ENCODE measurements around the gene SEMA3D. TPM values are rescaled to one million over a fixed set of nuclear protein-coding genes. Genes with fewer than 3 reads are reported as not detected.

SEMA3D gene
- total RNA-seq, 2 donors from 2014 or later, result not detected

DNA sequence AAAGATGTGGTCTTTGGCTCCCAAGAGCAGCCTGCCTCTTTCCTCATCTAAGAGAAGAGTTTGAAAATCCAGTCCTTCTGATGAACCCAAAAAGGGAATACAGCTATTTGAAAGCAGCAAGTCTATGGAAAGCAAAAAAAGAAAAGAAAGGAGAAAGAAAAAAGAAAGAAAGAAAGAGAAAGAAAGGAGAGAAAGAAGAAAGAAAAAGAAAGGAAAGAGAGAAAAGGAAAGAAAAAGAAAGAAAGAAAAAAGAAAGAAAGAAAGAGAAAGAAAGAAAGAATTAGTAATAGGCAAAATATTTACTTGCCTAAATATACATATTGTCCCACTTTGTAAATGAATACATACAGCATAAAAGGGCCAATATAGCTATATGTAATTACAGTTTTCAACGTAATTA lies 89.0 kb downstream of the SEMA3D start:
- Mint-ChIP-seq H3K36me3 (peaks cover 4% of the 10 kb centered on the region), H3K27ac (no peak overlapping the region), H3K4me1 (ENCODE audit: low read depth in 2 of 2) (no peaks in the 10 kb centered on the region), H3K27me3 (no peaks in the 10 kb centered on the region), H3K4me3 (no peak overlapping the region), H3K9me3 (peaks cover 6% of the 10 kb centered on the region)
- DNase-seq (ENCODE audit: low spot score), result no peak
- no peak for ATAC-seq

DNA sequence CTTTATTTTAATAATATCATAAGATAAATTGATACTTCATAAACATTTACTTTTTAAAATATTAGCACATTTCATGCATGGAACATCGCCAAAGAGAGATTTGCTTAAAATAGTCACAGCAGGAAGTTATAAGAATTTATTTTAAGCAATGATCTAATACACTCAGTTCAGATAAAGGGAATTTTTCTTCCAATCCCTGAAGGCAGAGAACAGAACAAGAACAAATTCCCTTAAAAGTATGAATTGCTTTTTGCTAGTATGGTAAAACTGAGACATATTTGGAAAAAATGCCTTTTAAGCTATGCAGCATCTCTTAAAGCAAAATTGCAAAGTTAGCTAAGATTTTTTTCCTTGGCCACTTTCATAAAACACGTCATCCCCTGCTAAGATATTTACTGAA lies 91.0 kb downstream of the SEMA3D start:
- no peak for ATAC-seq
- peaks cover 4% of the 10 kb centered on the region for H3K36me3 Mint-ChIP-seq
- H3K4me1 Mint-ChIP-seq (ENCODE audit: low read depth in 2 of 2), result no peaks in the 10 kb centered on the region
- H3K9me3 Mint-ChIP-seq, result peaks cover 8% of the 10 kb centered on the region
- no peak overlapping the region for H3K27ac Mint-ChIP-seq
- no peak for DNase-seq (ENCODE audit: low spot score)
- no peaks in the 10 kb centered on the region for H3K27me3 Mint-ChIP-seq
- H3K4me3 Mint-ChIP-seq, result no peak overlapping the region

DNA sequence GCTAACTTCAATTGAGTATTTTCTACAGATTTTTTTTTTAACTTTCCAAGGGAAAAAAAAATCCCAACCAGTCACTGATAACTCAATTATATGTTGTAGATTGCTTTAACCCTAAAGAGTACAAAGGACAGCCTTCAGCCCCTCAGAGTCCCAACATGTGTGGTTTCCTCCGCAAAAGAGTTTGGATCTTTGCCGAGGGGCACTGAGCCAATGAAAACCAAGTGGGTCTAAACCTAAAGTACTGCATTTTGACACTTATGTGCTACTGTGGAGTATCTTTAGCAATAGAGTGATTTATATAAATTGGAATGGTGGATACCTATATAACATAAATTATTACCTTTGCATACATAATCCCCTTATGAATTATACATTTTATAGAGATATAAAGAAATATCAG lies 91.5 kb downstream of the SEMA3D start:
- peaks cover 4% of the 10 kb centered on the region for H3K36me3 Mint-ChIP-seq
- no peaks in the 10 kb centered on the region for H3K27me3 Mint-ChIP-seq
- H3K27ac Mint-ChIP-seq, result no peak overlapping the region
- H3K4me3 Mint-ChIP-seq, result no peak overlapping the region
- ATAC-seq (no peak), DNase-seq (ENCODE audit: low spot score) (no peak)
- peaks cover 10% of the 10 kb centered on the region for H3K9me3 Mint-ChIP-seq
- no peaks in the 10 kb centered on the region for H3K4me1 Mint-ChIP-seq (ENCODE audit: low read depth in 2 of 2)

DNA sequence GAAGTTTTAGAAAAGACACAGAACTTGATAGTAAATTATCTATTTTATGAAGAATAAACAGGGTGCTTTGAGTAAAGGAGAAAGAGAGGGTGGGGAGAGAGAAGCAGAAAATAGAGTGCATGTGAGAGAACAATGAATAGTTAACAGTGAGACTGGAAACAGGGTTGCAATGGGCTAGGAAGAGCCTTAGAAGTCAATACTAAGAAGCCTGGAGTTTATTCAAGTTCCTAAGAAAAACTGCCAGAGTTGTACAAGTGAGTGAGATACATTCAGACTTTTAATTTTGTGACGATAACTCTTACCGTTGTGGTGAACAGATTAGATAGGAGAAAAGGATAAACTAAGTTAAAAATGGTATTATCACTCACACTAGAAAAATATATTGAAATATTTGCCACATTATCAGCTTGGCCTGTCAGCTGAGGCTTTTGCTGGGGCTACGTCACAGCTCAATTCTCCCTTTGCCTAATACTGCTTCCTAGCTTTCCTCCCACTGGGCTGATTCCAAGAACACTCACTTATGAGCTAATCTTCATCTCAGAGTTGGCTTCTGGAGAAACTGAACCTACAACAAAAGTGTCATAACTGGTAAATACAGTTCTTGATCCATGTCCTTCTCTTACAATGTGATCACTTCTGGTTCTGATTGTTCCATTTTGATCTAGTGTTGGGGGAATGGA lies 92.7 kb downstream of the SEMA3D start:
- H3K27ac Mint-ChIP-seq, result no peak overlapping the region
- H3K9me3 Mint-ChIP-seq, result peaks cover 10% of the 10 kb centered on the region
- no peak for DNase-seq (ENCODE audit: low spot score)
- ATAC-seq, result no peak
- no peaks in the 10 kb centered on the region for H3K27me3 Mint-ChIP-seq
- H3K4me1 Mint-ChIP-seq (ENCODE audit: low read depth in 2 of 2), result no peaks in the 10 kb centered on the region
- H3K36me3 Mint-ChIP-seq, result peaks cover 4% of the 10 kb centered on the region
- H3K4me3 Mint-ChIP-seq, result no peak overlapping the region

DNA sequence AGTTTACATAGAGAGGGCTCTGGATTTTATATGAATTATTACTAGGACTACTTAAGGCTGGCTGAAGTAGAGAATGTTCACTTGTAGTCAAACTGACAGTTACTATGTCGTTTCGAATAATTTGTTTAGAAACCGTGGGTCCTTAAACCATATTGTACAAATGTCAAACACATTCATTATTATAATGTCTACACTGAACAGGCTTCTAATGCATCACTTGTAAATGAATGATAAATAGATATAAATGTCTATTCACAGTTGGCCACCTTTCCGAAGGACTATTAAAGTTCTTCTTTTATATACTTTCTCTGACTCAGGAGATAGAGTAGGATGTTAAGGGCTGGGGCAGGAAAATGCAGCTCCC lies 95.3 kb downstream of the SEMA3D start:
- Mint-ChIP-seq H3K4me1 (ENCODE audit: low read depth in 2 of 2) (no peaks in the 10 kb centered on the region), H3K9me3 (peaks cover 7% of the 10 kb centered on the region), H3K27me3 (no peaks in the 10 kb centered on the region), H3K4me3 (no peak overlapping the region), H3K36me3 (peaks cover 4% of the 10 kb centered on the region), H3K27ac (no peak overlapping the region)
- DNase-seq (ENCODE audit: low spot score), result no peak
- no peak for ATAC-seq

DNA sequence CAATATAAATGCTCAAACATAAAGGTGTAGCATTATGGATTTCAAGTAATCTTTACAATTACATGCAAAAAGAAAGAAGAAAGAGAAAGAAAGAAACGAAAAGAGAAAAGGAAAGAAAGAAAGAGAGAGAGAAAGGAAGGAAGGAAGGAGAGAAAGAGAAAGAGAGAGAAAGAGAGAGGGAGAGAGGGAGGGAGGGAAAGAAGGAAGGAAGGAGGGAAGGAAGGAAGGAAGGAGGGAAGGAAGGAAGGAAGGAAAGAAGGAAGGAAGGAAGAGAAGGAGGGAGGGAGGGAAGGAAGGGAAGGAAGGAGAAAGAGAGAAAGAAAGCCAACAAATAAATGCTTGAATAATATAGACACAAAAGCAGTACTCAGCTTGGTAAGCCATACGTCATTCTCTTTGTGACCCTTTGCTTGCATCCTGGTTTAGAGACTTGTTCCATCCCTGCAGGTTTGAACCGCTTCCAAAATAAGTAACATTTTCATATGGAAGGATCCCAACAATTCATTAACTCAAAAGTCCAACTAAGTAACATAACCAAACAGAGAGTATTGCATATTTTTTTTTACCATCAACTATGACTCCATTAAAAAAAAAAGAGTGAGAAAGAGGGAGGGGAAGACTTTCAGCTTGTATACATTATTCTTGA lies 95.8 kb downstream of the SEMA3D start:
- Mint-ChIP-seq H3K36me3 (peaks cover 4% of the 10 kb centered on the region), H3K27ac (no peak overlapping the region), H3K9me3 (peaks cover 7% of the 10 kb centered on the region), H3K4me3 (no peak overlapping the region), H3K27me3 (no peaks in the 10 kb centered on the region), H3K4me1 (ENCODE audit: low read depth in 2 of 2) (no peaks in the 10 kb centered on the region)
- DNase-seq (ENCODE audit: low spot score) (no peak), ATAC-seq (no peak)

DNA sequence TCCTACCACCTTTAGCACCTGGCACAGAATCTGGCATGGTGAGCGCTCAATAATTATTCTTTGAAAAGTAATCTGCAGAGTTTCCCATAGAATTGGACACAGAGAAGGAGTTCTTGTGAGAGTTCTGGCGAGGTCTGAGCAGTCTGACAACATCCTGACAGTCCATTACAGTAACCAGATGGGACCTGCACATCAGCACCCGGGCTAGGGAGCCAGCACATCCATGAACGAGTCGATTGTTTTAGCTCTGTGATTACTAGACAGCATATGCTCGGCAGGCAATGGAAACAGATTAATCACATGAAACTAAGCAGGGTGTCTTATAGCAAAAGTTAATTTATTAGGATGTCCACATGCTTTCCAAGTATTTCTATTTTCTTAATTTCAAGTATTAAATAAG lies 96.7 kb downstream of the SEMA3D start:
- Mint-ChIP-seq H3K27me3 (no peaks in the 10 kb centered on the region), H3K4me1 (ENCODE audit: low read depth in 2 of 2) (no peaks in the 10 kb centered on the region), H3K27ac (no peak overlapping the region), H3K4me3 (no peak overlapping the region), H3K9me3 (peaks cover 7% of the 10 kb centered on the region), H3K36me3 (peaks cover 4% of the 10 kb centered on the region)
- DNase-seq (ENCODE audit: low spot score) (no peak), ATAC-seq (no peak)

DNA sequence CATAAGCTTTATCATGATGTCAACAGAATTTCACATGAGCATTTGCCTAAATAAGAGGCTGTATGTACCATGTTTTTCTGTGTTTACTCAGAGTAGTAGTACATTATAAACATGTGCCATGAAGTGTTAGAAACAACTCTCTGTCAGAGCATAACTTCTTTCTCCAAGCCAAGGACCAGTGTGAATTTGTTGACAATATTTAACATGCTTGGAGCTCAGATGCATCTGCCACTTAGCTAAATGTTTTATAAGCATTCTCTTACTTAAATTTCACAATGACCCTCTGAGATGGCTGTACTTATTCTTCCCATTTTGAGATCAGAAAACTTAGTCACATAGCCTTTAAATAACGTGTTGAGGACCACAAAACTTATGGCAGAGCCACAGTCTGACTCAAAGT lies 105.0 kb downstream of the SEMA3D start:
- Mint-ChIP-seq H3K9me3 (no peaks in the 10 kb centered on the region), H3K4me1 (ENCODE audit: low read depth in 2 of 2) (no peaks in the 10 kb centered on the region), H3K4me3 (no peak overlapping the region), H3K27me3 (no peaks in the 10 kb centered on the region), H3K27ac (no peak overlapping the region), H3K36me3 (no peaks in the 10 kb centered on the region)
- DNase-seq (ENCODE audit: low spot score), result no peak
- no peak for ATAC-seq

DNA sequence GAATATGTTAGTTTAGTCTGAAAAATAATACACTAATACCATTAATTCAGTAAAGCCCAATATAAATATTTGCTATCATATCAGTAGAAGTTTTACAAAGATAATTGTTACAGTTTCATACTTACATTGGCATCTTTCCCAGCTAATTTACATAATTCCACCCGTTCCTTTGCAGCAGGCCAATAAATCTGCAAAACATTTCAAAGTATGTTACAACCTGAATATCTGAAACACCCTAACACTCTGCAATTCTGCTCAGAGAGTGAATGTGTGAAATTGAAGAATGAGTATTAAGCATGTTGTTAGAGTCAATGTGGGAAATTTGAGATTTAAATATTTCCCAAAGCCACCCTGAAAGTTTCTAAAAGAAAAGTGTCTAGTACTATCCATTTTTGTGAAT lies 105.5 kb downstream of the SEMA3D start:
- Mint-ChIP-seq H3K27me3 (no peaks in the 10 kb centered on the region), H3K9me3 (no peaks in the 10 kb centered on the region), H3K27ac (no peak overlapping the region), H3K4me3 (no peak overlapping the region), H3K36me3 (no peaks in the 10 kb centered on the region), H3K4me1 (ENCODE audit: low read depth in 2 of 2) (no peaks in the 10 kb centered on the region)
- ATAC-seq (no peak), DNase-seq (ENCODE audit: low spot score) (no peak)

DNA sequence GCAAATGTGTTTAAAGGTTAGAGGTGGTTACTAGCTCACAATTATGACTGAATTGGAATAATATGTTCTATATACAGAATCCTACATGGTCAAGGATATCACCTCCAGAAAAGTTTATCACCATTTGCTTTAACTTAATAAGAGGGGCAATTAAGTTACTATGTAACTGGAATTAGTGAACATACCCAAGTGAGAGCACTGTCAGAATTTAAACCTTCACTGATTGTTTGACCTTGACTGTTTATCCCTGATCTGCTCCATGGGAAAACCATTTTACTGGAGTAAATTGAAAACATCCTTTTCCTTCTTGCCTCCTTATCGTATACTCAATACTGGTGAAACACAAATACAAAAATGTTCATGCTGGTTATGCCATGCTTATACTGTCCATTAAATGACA lies 107.4 kb downstream of the SEMA3D start:
- no peaks in the 10 kb centered on the region for H3K9me3 Mint-ChIP-seq
- H3K4me3 Mint-ChIP-seq, result no peak overlapping the region
- H3K27ac Mint-ChIP-seq, result no peak overlapping the region
- no peaks in the 10 kb centered on the region for H3K36me3 Mint-ChIP-seq
- no peak for ATAC-seq
- no peaks in the 10 kb centered on the region for H3K4me1 Mint-ChIP-seq (ENCODE audit: low read depth in 2 of 2)
- H3K27me3 Mint-ChIP-seq, result no peaks in the 10 kb centered on the region
- DNase-seq (ENCODE audit: low spot score), result no peak

DNA sequence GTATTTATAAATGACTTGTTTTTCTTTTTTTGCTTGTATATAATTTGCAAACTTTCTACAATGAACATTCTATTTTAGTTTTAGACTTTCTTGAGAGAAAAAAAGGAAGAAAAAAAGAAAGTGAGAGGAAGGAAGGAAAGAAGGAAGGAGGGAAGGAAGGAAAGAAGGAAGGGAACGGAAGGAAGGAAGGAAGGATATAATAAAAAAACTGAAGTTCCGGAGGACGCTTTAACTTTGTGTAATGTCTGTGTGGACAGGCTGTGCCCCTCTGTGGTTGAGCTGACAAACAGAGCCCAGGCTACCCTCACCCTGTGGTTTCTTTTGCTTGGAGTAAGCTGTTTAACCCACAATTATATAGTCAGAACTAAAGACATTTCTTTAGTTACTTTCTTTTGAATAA lies 108.7 kb downstream of the SEMA3D start:
- no peaks in the 10 kb centered on the region for H3K27me3 Mint-ChIP-seq
- H3K4me3 Mint-ChIP-seq, result no peak overlapping the region
- DNase-seq (ENCODE audit: low spot score) (no peak), ATAC-seq (no peak)
- H3K9me3 Mint-ChIP-seq, result no peaks in the 10 kb centered on the region
- no peaks in the 10 kb centered on the region for H3K36me3 Mint-ChIP-seq
- H3K4me1 Mint-ChIP-seq (ENCODE audit: low read depth in 2 of 2), result no peaks in the 10 kb centered on the region
- no peak overlapping the region for H3K27ac Mint-ChIP-seq

DNA sequence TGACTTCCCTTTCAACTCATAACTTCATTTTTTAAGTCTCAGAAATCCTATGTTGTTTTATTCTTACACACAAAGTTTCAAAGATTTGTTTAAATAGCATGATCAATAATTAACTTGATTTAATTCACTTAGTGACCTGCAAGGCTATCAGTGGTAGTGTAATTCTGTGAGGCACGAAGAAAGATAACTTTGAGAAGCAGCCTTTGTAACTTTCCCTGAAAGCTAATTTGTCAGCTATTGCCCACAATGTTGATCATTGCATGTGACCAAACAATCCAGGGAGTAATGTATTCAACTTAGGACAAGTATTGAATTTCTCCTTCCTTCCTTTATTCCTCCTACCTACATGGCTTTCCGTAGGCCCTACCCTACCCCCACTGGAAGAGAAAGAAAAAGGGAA lies 111.0 kb downstream of the SEMA3D start:
- Mint-ChIP-seq H3K36me3 (no peaks in the 10 kb centered on the region), H3K4me3 (no peak overlapping the region), H3K27me3 (no peaks in the 10 kb centered on the region), H3K4me1 (ENCODE audit: low read depth in 2 of 2) (no peaks in the 10 kb centered on the region), H3K9me3 (no peaks in the 10 kb centered on the region), H3K27ac (no peak overlapping the region)
- DNase-seq (ENCODE audit: low spot score) (no peak), ATAC-seq (no peak)

DNA sequence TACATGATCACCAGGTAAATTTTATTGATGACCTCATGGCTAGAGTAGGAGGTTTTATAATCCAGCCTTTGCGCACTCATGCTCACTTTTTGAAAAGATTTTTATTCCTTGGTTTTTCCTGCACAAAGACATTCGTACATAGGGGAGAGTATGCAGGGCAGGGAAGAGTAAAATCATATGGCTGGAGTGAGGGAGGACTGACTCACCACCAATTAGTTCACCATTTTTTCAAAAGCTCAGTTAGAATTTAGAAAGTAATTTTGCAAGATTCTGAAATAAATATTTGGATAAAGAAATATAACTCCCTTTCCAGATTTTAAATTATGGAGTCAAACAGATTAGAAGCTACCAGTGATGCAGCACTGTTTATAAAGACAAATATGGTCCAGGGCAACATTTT lies 111.9 kb downstream of the SEMA3D start:
- H3K4me3 Mint-ChIP-seq, result no peak overlapping the region
- peaks cover 3% of the 10 kb centered on the region for H3K9me3 Mint-ChIP-seq
- no peak overlapping the region for H3K27ac Mint-ChIP-seq
- ATAC-seq (no peak), DNase-seq (ENCODE audit: low spot score) (no peak)
- no peaks in the 10 kb centered on the region for H3K4me1 Mint-ChIP-seq (ENCODE audit: low read depth in 2 of 2)
- H3K36me3 Mint-ChIP-seq, result no peaks in the 10 kb centered on the region
- no peaks in the 10 kb centered on the region for H3K27me3 Mint-ChIP-seq

DNA sequence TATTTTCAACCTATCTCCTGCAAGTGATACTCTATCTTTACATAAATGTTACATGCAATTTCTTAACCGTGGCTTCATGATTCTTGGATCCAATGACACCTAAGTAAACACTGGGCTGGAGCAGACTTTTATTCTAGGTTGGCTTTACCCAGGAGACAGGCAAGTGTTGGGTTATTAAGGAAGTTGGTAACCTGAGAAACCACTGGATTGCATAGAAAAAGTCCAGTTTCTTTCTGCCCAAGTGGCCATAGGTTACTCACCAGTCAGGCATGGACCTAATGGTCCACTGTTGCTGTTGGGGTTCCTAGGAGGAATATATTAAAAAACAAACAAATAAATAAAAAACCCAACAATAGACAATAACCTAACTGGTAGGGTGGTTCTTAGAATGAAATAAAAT lies 112.8 kb downstream of the SEMA3D start:
- peaks cover 4% of the 10 kb centered on the region for H3K9me3 Mint-ChIP-seq
- no peaks in the 10 kb centered on the region for H3K36me3 Mint-ChIP-seq
- ATAC-seq, result no peak
- no peak overlapping the region for H3K27ac Mint-ChIP-seq
- no peaks in the 10 kb centered on the region for H3K4me1 Mint-ChIP-seq (ENCODE audit: low read depth in 2 of 2)
- H3K27me3 Mint-ChIP-seq, result no peaks in the 10 kb centered on the region
- no peak overlapping the region for H3K4me3 Mint-ChIP-seq
- DNase-seq (ENCODE audit: low spot score), result no peak
